22Rv1 (cell line): ENCODE data around the gene ISG20L2.

Source experiments
- CTCF ChIP-seq: fragments of 450-650 bp; IDR thresholded peaks from 2 replicates; pipeline ENCODE4 v1.5.1; 2017; ENCODE audit warnings: mild to moderate bottlenecking
- ZFX ChIP-seq: fragments of 450-650 bp; IDR thresholded peaks from 2 replicates; pipeline ENCODE4 v1.6.1; 2017; ENCODE audit warnings: antibody characterized with exemption, borderline replicate concordance

GRCh38 chr1:156705918-156706656 lies 22.5 kb downstream of the ISG20L2 start:
- TF ChIP-seq CTCF (peak; percentile 100), ZFX (no peak)
